ENCODE measurements around the gene CARD19. TPM values are rescaled to one million over a fixed set of nuclear protein-coding genes. Genes with fewer than 3 reads are reported as not detected.

The CARD19 gene
- polyA plus RNA-seq, 1 experiment, result 25.2 TPM

GRCh38 chr9:93051680-93052089 lies 44.3 kb upstream of the CARD19 start:
- Histone ChIP-seq H3K27ac (ENCODE audit: low read depth, low read length) (no peak overlapping the region), H3K9me3 (ENCODE audit: control insufficient read depth, insufficient read depth, low read length) (no peaks in the 10 kb centered on the region), H3K27me3 (ENCODE audit: control insufficient read depth, insufficient read depth, low read length) (peaks cover 7% of the 10 kb centered on the region), H3K4me3 (ENCODE audit: low read depth, low read length) (no peak overlapping the region)
- ChIA-PET POLR2A (no interaction called here), CTCF (interaction anchor here (0.6 kb wide), 1 partner anchor 76 kb away, joined by 3 read pairs; no protein-coding TSS in a partner anchor)
- TF ChIP-seq CTCF (IDR thresholded peaks at IDR 0.05; ENCODE audit: low read depth, low read length), result no peak
- DNase-seq (ENCODE audit: low read depth, low spot score), result no peak

GRCh38 chr9:93052791-93053540 lies 43.1 kb upstream of the CARD19 start:
- CTCF ChIA-PET, result no interaction called here
- Histone ChIP-seq H3K27me3 (ENCODE audit: control insufficient read depth, insufficient read depth, low read length) (peaks cover 7% of the 10 kb centered on the region), H3K27ac (ENCODE audit: low read depth, low read length) (no peak overlapping the region), H3K4me3 (ENCODE audit: low read depth, low read length) (no peak overlapping the region), H3K9me3 (ENCODE audit: control insufficient read depth, insufficient read depth, low read length) (no peaks in the 10 kb centered on the region)
- no peak for TF ChIP-seq CTCF (IDR thresholded peaks at IDR 0.05; ENCODE audit: low read depth, low read length)
- DNase-seq (ENCODE audit: low read depth, low spot score), result no peak
- POLR2A ChIA-PET, result no interaction called here

GRCh38 chr9:93053781-93054331 lies 42.2 kb upstream of the CARD19 start:
- ChIA-PET CTCF (interaction anchor here (0.6 to 0.7 kb wide), 2 partner anchors 13 to 231 kb away, joined by 3 to 4 read pairs; no protein-coding TSS in a partner anchor), POLR2A (no interaction called here)
- Histone ChIP-seq H3K4me3 (ENCODE audit: low read depth, low read length) (no peak overlapping the region), H3K9me3 (ENCODE audit: control insufficient read depth, insufficient read depth, low read length) (no peaks in the 10 kb centered on the region), H3K27ac (ENCODE audit: low read depth, low read length) (no peak overlapping the region), H3K27me3 (ENCODE audit: control insufficient read depth, insufficient read depth, low read length) (peaks cover 7% of the 10 kb centered on the region)
- DNase-seq (ENCODE audit: low read depth, low spot score), result no peak
- no peak for TF ChIP-seq CTCF (IDR thresholded peaks at IDR 0.05; ENCODE audit: low read depth, low read length)

GRCh38 chr9:93054758-93055704 lies 41.0 kb upstream of the CARD19 start:
- Histone ChIP-seq H3K4me3 (ENCODE audit: low read depth, low read length) (no peak overlapping the region), H3K27ac (ENCODE audit: low read depth, low read length) (no peak overlapping the region), H3K9me3 (ENCODE audit: control insufficient read depth, insufficient read depth, low read length) (no peaks in the 10 kb centered on the region), H3K27me3 (ENCODE audit: control insufficient read depth, insufficient read depth, low read length) (peaks cover 10% of the 10 kb centered on the region)
- ChIA-PET POLR2A (no interaction called here), CTCF (interaction anchor here (0.7 kb wide), 1 partner anchor 14 kb away, joined by 3 read pairs; no protein-coding TSS in a partner anchor)
- no peak for DNase-seq (ENCODE audit: low read depth, low spot score)
- no peak for TF ChIP-seq CTCF (IDR thresholded peaks at IDR 0.05; ENCODE audit: low read depth, low read length)
